ENCODE data around the gene KRT86. TPM values are rescaled to one million over a fixed set of nuclear protein-coding genes. Genes with fewer than 3 reads are reported as not detected.

The KRT86 gene
- polyA plus RNA-seq, 1 donor (not counting 4 experiments of a cell fraction or from before 2014, with no cell fraction given), result not detected

DNA sequence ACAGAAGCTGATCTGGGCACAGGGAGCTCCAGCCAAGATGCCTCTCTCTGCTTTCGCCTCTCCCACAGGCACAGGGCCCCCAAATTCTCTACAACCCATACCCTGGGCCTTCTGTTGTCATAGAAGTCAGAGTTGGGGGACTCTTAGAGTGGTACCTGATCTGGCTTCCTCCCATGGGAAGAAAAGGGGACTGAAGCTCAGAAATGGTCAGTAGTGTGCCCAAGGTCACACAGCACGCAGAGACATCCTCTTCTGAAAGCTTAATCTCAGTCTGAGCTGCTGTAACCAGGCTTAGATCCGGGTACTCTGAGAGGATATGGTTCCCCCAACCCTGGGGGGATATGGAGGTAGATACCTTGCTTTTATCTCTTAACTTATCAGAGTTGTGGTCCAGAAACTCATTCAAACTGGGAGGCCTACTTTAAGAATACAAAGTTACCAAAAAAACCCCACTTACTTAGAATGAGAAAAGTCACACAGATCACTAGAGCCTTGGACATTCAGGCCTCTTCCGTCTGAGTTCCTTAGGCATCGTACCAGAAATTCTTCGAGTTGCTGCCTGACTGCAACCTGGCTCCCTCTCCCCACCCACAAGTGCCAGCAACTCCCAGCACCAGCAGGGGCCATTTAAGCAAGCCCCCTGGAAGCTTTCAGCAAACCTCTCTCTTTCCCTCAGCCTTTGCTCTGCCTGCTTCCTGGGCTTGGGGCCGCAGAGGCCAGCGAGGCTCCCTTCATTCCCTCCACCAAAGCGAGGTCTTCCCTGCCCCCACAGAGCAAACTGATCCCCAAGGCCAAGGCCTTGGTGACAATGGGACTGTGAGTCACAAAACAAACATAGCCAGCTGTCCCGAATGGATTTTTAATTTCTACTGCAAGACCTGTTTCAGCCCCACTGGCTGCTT is 27.5 kb upstream of the KRT86 start:
- dilution Hi-C loops (cut with MboI; ENCODE audit: extremely low pct_ligation_motif_present, low sequenced_read_pairs), result no loop called here
- H3K79me2 ChIP-seq (ENCODE audit: control insufficient read depth, insufficient read depth, low read length), result no peaks in the 10 kb centered on the region
- DNase-seq (ENCODE audit: low read depth, low spot score) (no peak), FAIRE-seq (no peak)
- H3K9ac ChIP-seq (ENCODE audit: control insufficient read depth, extremely low read depth, insufficient read depth, low read length), result no peak overlapping the region
- no peak overlapping the region for H3K4me2 ChIP-seq (ENCODE audit: control insufficient read depth, extremely low read depth, insufficient read depth, low read depth, low read length)
- no peak overlapping the region for H3K27ac ChIP-seq (ENCODE audit: control insufficient read depth, insufficient read depth, low read length)
- no peak overlapping the region for H3K4me3 ChIP-seq (ENCODE audit: control insufficient read depth in 2 of 3, extremely low read depth in 1 of 3, insufficient read depth in 2 of 3, low read depth in 1 of 3, low read length in 3 of 3)
- no peaks in the 10 kb centered on the region for H4K20me1 ChIP-seq (ENCODE audit: control insufficient read depth, extremely low read depth, insufficient read depth, low read length)
- no peaks in the 10 kb centered on the region for H3K9me3 ChIP-seq (ENCODE audit: control insufficient read depth, low read depth, low read length)
- H3K36me3 ChIP-seq (ENCODE audit: control insufficient read depth in 2 of 2, extremely low read depth in 1 of 2, insufficient read depth in 2 of 2, low read length in 2 of 2), result no peaks in the 10 kb centered on the region
- H3K4me1 ChIP-seq (ENCODE audit: control insufficient read depth, extremely low read depth, insufficient read depth, low read length), result peaks cover 27% of the 10 kb centered on the region
- H3K9me1 ChIP-seq (ENCODE audit: control insufficient read depth, extremely low read depth, insufficient read depth, low read length), result no peaks in the 10 kb centered on the region
- TF ChIP-seq EZH2 (IDR thresholded peaks at IDR 0.05; ENCODE audit: low read length), result no peak
- TF ChIP-seq, protein P1, sequence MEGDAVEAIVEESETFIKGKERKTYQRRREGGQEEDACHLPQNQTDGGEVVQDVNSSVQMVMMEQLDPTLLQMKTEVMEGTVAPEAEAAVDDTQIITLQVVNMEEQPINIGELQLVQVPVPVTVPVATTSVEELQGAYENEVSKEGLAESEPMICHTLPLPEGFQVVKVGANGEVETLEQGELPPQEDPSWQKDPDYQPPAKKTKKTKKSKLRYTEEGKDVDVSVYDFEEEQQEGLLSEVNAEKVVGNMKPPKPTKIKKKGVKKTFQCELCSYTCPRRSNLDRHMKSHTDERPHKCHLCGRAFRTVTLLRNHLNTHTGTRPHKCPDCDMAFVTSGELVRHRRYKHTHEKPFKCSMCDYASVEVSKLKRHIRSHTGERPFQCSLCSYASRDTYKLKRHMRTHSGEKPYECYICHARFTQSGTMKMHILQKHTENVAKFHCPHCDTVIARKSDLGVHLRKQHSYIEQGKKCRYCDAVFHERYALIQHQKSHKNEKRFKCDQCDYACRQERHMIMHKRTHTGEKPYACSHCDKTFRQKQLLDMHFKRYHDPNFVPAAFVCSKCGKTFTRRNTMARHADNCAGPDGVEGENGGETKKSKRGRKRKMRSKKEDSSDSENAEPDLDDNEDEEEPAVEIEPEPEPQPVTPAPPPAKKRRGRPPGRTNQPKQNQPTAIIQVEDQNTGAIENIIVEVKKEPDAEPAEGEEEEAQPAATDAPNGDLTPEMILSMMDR (optimal IDR thresholded peaks at IDR 0.05 in 1 of 3, IDR thresholded peaks at IDR 0.05 in 1 of 3, conservative IDR thresholded peaks at IDR 0.05 in 1 of 3; ENCODE audit: extremely low read depth in 1 of 3, insufficient read depth in 2 of 3, low read length in 3 of 3), result no peak
- H3K27me3 ChIP-seq (ENCODE audit: control insufficient read depth, extremely low read depth, insufficient read depth, low read length), result no peaks in the 10 kb centered on the region
- no peak overlapping the region for H2AFZ ChIP-seq (ENCODE audit: control insufficient read depth, low read length)

DNA sequence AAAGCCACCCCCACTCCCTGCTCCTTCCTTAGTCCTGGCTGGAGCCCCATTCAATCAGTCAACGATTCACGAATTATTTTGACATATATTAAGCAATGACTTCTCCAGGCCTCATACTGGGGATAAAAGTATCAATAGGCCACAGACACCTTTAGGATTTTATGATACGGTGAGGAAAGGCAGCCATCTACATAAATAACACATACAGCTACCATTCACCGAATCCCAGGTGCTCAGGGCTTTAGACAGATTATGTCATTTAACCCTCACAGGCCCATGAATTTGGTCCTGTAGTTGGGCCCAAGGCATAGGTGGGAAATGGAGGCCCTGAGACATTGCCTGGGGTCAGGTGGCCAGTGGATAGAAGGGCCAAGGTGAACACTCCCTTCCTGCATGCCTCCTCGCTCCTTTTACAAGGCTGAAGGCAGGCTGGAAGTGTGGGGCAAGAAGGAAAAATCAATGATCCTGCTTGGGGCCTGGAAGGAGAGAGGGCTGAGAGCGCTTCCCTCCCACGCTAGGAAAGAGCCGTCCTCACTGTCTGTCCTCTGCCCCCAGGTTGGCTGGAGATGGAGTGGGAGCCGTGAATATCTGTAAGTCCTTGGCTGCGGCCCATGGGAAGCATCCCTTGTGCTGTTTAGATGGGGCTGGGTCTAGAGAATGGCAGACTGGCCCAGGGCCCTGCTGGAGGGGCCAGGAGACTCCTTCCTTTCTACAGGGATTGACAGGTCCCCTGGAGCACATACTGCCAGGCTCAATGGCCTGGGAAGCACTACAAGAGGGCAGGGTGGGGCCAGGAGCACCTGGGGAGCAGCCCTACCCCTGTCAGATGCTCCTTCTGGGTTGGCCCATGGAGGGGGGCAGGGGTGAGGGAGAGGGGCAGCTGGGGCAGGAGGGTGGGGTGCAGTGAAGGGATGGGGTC is 26.6 kb upstream of the KRT86 start:
- no peak for TF ChIP-seq EZH2 (IDR thresholded peaks at IDR 0.05; ENCODE audit: low read length)
- TF ChIP-seq, protein P1 (optimal IDR thresholded peaks at IDR 0.05 in 1 of 3, IDR thresholded peaks at IDR 0.05 in 1 of 3, conservative IDR thresholded peaks at IDR 0.05 in 1 of 3; ENCODE audit: extremely low read depth in 1 of 3, insufficient read depth in 2 of 3, low read length in 3 of 3), result no peak
- Histone ChIP-seq H3K4me2 (ENCODE audit: control insufficient read depth, extremely low read depth, insufficient read depth, low read depth, low read length) (no peak overlapping the region), H3K27me3 (ENCODE audit: control insufficient read depth, extremely low read depth, insufficient read depth, low read length) (no peaks in the 10 kb centered on the region), H3K9me3 (ENCODE audit: control insufficient read depth, low read depth, low read length) (no peaks in the 10 kb centered on the region), H3K27ac (ENCODE audit: control insufficient read depth, insufficient read depth, low read length) (no peak overlapping the region), H3K4me1 (ENCODE audit: control insufficient read depth, extremely low read depth, insufficient read depth, low read length) (peaks cover 22% of the 10 kb centered on the region), H3K79me2 (ENCODE audit: control insufficient read depth, insufficient read depth, low read length) (no peaks in the 10 kb centered on the region), H4K20me1 (ENCODE audit: control insufficient read depth, extremely low read depth, insufficient read depth, low read length) (no peaks in the 10 kb centered on the region), H3K9me1 (ENCODE audit: control insufficient read depth, extremely low read depth, insufficient read depth, low read length) (no peaks in the 10 kb centered on the region), H3K36me3 (ENCODE audit: control insufficient read depth in 2 of 2, extremely low read depth in 1 of 2, insufficient read depth in 2 of 2, low read length in 2 of 2) (no peaks in the 10 kb centered on the region), H2AFZ (ENCODE audit: control insufficient read depth, low read length) (no peak overlapping the region), H3K4me3 (ENCODE audit: control insufficient read depth in 2 of 3, extremely low read depth in 1 of 3, insufficient read depth in 2 of 3, low read depth in 1 of 3, low read length in 3 of 3) (no peak overlapping the region), H3K9ac (ENCODE audit: control insufficient read depth, extremely low read depth, insufficient read depth, low read length) (no peak overlapping the region)
- dilution Hi-C loops (cut with MboI; ENCODE audit: extremely low pct_ligation_motif_present, low sequenced_read_pairs), result no loop called here
- FAIRE-seq, result no peak
- DNase-seq (ENCODE audit: low read depth, low spot score), result no peak

Data from keratinocyte (primary cell).